ENCODE measurements around the gene SLC36A4. TPM values are rescaled to one million over a fixed set of nuclear protein-coding genes. Genes with fewer than 3 reads are reported as not detected.
"Not testable (repeated sequence)": the region's sequence is repeated elsewhere in the genome, so short reads cannot be mapped to it uniquely, and the experiment has no call there.

The SLC36A4 gene
- total RNA-seq, 1 donor from 2014 or later: 12.6 TPM

- DNase-seq (ENCODE audit: low spot score): no peak
These were observed 3.0 kb downstream of the SLC36A4 start for GRCh38 chr11:93194673-93195291.

GRCh38 chr11:93193731-93194130 lies 4.1 kb downstream of the SLC36A4 start:
- DNase-seq (ENCODE audit: low spot score): no peak

GRCh38 chr11:93192163-93192562 lies 5.6 kb downstream of the SLC36A4 start:
- no peak for DNase-seq (ENCODE audit: low spot score)

GRCh38 chr11:93189462-93189861 lies 8.3 kb downstream of the SLC36A4 start:
- DNase-seq (ENCODE audit: low spot score): no peak

GRCh38 chr11:93188726-93189125 lies 9.1 kb downstream of the SLC36A4 start:
- DNase-seq (ENCODE audit: low spot score): no peak

GRCh38 chr11:93187290-93187689 lies 10.5 kb downstream of the SLC36A4 start:
- no peak for DNase-seq (ENCODE audit: low spot score)

GRCh38 chr11:93177891-93178290 lies 19.9 kb downstream of the SLC36A4 start:
- DNase-seq (ENCODE audit: low spot score): not testable (repeated sequence)

- DNase-seq (ENCODE audit: low spot score): no peak
These were observed 27.7 kb downstream of the SLC36A4 start for GRCh38 chr11:93169950-93170561.

- no peak for DNase-seq (ENCODE audit: low spot score)
These were observed 28.6 kb downstream of the SLC36A4 start for GRCh38 chr11:93169143-93169542.

GRCh38 chr11:93166862-93167261 lies 30.9 kb downstream of the SLC36A4 start:
- DNase-seq (ENCODE audit: low spot score): no peak

- DNase-seq (ENCODE audit: low spot score): no peak
These were observed 31.6 kb downstream of the SLC36A4 start for GRCh38 chr11:93166194-93166593.

- DNase-seq (ENCODE audit: low spot score): no peak
These were observed 37.0 kb downstream of the SLC36A4 start for GRCh38 chr11:93160808-93161207.

- no peak for DNase-seq (ENCODE audit: low spot score)
These were observed 37.6 kb downstream of the SLC36A4 start for GRCh38 chr11:93160156-93160555.

GRCh38 chr11:93159721-93160120 lies 38.1 kb downstream of the SLC36A4 start:
- no peak for DNase-seq (ENCODE audit: low spot score)

GRCh38 chr11:93155738-93156137 lies 42.1 kb downstream of the SLC36A4 start:
- no peak for DNase-seq (ENCODE audit: low spot score)

GRCh38 chr11:93145390-93145915 lies 52.3 kb downstream of the SLC36A4 start:
- no peak for DNase-seq (ENCODE audit: low spot score)

- no peak for DNase-seq (ENCODE audit: low spot score)
These were observed 54.0 kb downstream of the SLC36A4 start for GRCh38 chr11:93143800-93144199.

- no peak for DNase-seq (ENCODE audit: low spot score)
These were observed 54.6 kb downstream of the SLC36A4 start for GRCh38 chr11:93143186-93143585.

- DNase-seq (ENCODE audit: low spot score): no peak
These were observed 64.2 kb downstream of the SLC36A4 start for GRCh38 chr11:93133488-93134109.

GRCh38 chr11:93132836-93133235 lies 65.0 kb downstream of the SLC36A4 start:
- DNase-seq (ENCODE audit: low spot score): no peak

- no peak for DNase-seq (ENCODE audit: low spot score)
These were observed 66.1 kb downstream of the SLC36A4 start for GRCh38 chr11:93131709-93132108.

- no peak for DNase-seq (ENCODE audit: low spot score)
These were observed 69.2 kb downstream of the SLC36A4 start for GRCh38 chr11:93128574-93128973.

GRCh38 chr11:93123351-93123898 lies 74.4 kb downstream of the SLC36A4 start:
- no peak for DNase-seq (ENCODE audit: low spot score)
